ENCODE measurements around the gene DCBLD1.
"Not testable (repeated sequence)": the region's sequence is repeated elsewhere in the genome, so short reads cannot be mapped to it uniquely, and the experiment has no call there.

Gene DCBLD1

GRCh38 chr6:117482240-117483003 lies at the start of gene DCBLD1:
DCBLD1 (plus strand) TSS chr6:117482674; CDS start chr6:117482782, 108 bp downstream.
- DNase-seq: peak; percentile 55

GRCh38 chr6:117440706-117441525 lies 41.6 kb upstream of the DCBLD1 start:
- DNase-seq: no peak

GRCh38 chr6:117441824-117442264 lies 40.6 kb upstream of the DCBLD1 start:
- DNase-seq: no peak

GRCh38 chr6:117442313-117442712 lies 40.2 kb upstream of the DCBLD1 start:
- DNase-seq: not testable (repeated sequence)

GRCh38 chr6:117444600-117444999 lies 37.9 kb upstream of the DCBLD1 start:
- DNase-seq: no peak

- no peak for DNase-seq
These were observed 35.6 kb upstream of the DCBLD1 start for GRCh38 chr6:117446861-117447260.

GRCh38 chr6:117448011-117448410 lies 34.5 kb upstream of the DCBLD1 start:
- DNase-seq: no peak

- no peak for DNase-seq
These were observed 33.6 kb upstream of the DCBLD1 start for GRCh38 chr6:117448732-117449485.

- peak; percentile 47 for DNase-seq
These were observed 32.7 kb upstream of the DCBLD1 start for GRCh38 chr6:117449549-117450439.

GRCh38 chr6:117451671-117452070 lies 30.8 kb upstream of the DCBLD1 start:
- DNase-seq: no peak

GRCh38 chr6:117456250-117456649 lies 26.2 kb upstream of the DCBLD1 start:
- no peak for DNase-seq

GRCh38 chr6:117456998-117457397 lies 25.5 kb upstream of the DCBLD1 start:
- DNase-seq: no peak

GRCh38 chr6:117459204-117459944 lies 23.1 kb upstream of the DCBLD1 start:
- DNase-seq: no peak

GRCh38 chr6:117463762-117464665 lies 18.5 kb upstream of the DCBLD1 start:
- no peak for DNase-seq

- DNase-seq: no peak
These were observed 17.8 kb upstream of the DCBLD1 start for GRCh38 chr6:117464700-117465099.

GRCh38 chr6:117465691-117466090 lies 16.8 kb upstream of the DCBLD1 start:
- DNase-seq: no peak

GRCh38 chr6:117467876-117468275 lies 14.6 kb upstream of the DCBLD1 start:
- no peak for DNase-seq

GRCh38 chr6:117468527-117468926 lies 13.9 kb upstream of the DCBLD1 start:
- DNase-seq: not testable (repeated sequence)

- DNase-seq: no peak
These were observed 13.1 kb upstream of the DCBLD1 start for GRCh38 chr6:117469356-117469755.

- DNase-seq: no peak
These were observed 12.7 kb upstream of the DCBLD1 start for GRCh38 chr6:117469791-117470190.

All from stimulated activated CD4-positive, alpha-beta T cell treated with anti-CD3 and anti-CD28 coated beads, Interleukin-4, amount 100 ng/mL, for 1 hour (primary cell).